ENCODE measurements around the gene ELF1.
"Not testable (repeated sequence)": the region's sequence is repeated elsewhere in the genome, so short reads cannot be mapped to it uniquely, and the experiment has no call there.

Gene ELF1

GRCh38 chr13:41019011-41019487 lies at the start of gene ELF1:
ELF1 (minus strand) TSS chr13:41019316; CDS start chr13:40982054, 37,262 bp downstream.
- DNase-seq = peak; percentile 51

DNA sequence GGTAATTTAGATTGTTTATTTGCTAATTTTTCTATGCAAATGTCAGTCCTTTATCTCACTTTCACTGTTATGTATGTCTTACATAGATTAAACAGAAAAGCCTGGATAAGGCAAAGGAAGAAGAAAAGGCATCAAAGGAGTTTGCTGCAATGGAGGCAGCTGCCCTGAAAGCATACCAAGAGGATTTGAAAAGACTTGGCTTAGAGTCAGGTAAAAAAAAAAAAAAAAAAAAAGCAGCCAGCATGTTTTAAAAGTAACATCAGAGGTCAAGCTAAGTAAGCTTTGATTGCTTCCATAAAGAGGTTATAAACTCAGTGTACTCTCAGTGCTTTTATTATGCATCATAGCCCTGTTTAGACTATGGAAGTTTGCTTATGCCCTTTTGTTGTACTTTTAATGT lies 46.0 kb upstream of the ELF1 start:
- no peak for DNase-seq

GRCh38 chr13:41064493-41064892 lies 45.4 kb upstream of the ELF1 start:
- no peak for DNase-seq

- DNase-seq = no peak
Observed at GRCh38 chr13:41061914-41062837, 43.1 kb upstream of the ELF1 start.

- DNase-seq = peak; percentile 83
Observed at GRCh38 chr13:41061075-41061913, 42.2 kb upstream of the ELF1 start, which contains the start of gene WBP4. WBP4 (plus strand) TSS chr13:41061509; CDS start chr13:41061674, 165 bp downstream.

DNA sequence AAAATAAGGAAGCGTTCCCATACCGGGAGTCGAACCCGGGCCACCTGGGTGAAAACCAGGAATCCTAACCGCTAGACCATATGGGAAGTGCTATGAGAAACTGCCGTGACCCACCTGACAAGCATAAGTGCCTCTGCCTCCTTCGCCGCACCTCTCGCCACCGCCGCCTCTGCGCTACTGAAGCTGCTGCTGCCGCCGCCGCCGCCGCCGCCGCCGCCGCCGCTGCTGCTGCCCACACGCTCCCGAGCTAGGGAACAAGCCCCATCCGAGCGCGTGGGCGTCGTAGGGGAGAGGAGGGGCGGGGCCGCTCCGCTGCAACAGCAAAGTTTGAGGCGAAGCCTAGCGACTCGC lies 41.6 kb upstream of the ELF1 start:
- DNase-seq = peak; percentile 42

DNA sequence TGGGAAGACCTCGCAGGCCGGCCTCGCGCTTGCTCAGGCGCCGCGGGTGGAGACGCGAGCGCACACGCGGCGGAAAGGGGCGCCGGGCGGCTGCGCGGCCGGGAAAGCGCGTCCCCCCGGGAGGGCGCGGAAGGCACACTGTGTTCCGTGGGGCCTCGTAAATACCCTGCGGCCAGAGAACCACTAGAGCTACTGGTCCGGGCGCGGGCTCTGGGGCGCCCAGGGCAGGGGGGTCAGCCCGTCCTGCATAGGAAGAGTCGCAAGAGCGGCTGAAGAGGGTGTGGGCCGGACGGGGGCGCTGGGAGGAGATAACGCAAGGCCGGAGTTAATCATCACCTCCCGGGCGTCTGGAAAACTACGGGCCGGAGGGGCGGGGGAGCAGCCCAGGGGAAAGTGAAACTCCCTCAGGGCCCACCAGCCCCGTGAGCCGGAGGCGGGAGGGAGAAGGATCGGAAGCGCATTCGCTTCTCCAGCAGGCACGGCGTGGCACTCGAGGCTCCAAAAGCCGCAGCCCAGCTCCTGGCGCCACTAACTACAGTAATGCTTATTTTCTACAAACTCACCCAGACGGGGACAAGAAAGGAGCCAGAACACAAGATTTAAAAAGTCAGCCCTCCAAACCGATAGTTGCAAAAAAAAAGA lies 41.1 kb upstream of the ELF1 start:
- DNase-seq = peak; percentile 67

GRCh38 chr13:41059456-41060081 lies 40.5 kb upstream of the ELF1 start:
- DNase-seq = no peak

GRCh38 chr13:41058295-41059070 lies 39.4 kb upstream of the ELF1 start:
- no peak for DNase-seq

GRCh38 chr13:41056826-41057711 lies 38.0 kb upstream of the ELF1 start:
- no peak for DNase-seq

DNA sequence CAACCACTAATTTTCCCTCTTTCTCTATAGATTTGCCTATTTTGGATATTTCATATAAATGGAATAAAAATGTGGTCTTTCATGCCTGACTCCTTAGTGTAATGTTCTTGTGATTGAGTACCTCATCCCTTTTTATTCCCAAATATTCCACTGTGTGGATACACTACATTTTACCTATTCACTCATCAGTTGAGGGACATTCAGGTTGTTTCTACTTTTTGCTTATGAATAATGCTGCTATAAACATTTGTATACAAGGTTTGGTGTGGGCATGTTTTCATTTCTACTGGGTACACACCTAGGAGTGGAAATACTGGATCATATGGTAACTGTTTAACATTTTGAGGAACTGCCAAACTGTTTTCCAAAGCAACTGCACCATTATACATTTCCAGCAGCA lies 37.1 kb upstream of the ELF1 start:
- DNase-seq = no peak

DNA sequence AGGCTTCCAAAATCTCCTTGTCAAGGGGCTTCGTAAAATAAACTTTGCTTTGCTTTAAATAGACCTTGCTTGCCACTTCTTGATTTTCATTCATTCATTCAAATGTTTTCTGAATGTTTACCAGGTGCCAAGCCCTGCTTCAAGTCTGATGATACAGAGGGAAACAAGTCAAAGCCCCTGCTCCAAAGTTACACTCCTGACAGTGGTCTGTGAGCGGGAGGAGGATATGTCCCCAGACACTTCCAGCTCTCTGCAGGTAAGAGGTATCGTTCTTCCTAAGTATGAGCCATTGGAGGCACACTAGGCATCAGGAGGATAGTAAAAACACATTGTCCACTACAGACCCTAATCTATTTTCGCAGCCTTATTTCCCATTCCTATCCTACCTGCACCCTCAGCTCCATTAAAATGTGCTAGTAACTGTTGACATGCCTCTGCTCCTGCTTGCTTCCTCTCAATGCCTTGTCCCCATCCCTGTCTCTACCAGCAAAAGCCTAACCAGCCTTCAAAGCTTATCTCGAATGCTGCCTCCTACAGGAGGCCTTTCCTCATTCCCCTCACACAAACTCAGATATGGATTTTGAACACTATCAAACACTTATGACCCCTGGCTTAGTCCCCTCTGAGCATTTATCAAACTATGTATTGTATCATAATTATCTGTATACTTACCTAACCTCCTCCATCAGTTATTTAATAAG lies 36.0 kb upstream of the ELF1 start:
- no peak for DNase-seq

DNA sequence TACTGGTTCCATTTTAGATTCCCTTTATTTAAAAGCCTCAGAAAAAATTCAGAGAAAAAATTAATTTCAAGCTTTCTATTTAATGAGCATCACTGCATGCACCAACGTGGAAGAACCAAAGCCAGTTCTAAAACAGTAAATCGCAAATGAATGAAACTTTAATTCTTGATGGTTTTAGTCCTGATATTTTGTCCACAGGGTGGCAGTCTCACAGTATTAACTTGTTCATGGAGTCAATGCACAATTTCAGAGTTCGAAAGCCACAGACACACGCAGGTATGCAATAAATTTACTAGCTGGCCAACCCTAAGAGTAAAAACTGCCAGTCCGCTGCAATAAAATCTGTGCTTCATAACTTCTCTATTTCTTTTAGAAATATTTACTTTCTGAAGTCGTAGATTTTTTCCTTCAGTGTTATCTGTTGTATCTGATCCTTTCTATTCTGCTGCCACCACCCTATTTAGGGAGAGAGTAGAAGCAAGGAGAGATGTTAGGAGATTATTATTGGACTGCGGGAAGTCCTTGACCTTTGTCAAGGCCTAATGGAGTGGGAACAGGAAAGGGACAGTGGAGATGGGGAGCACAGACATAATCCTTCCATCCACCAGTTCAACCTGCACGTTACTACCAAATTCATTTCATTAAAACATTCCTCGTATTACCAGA lies 35.2 kb upstream of the ELF1 start:
- no peak for DNase-seq

GRCh38 chr13:41053384-41053826 lies 34.3 kb upstream of the ELF1 start:
- no peak for DNase-seq

GRCh38 chr13:41052441-41052840 lies 33.3 kb upstream of the ELF1 start:
- DNase-seq = no peak

- no peak for DNase-seq
Observed at GRCh38 chr13:41049480-41050440, 30.6 kb upstream of the ELF1 start.

- no peak for DNase-seq
Observed at GRCh38 chr13:41048640-41049039, 29.5 kb upstream of the ELF1 start.

GRCh38 chr13:41042419-41042818 lies 23.3 kb upstream of the ELF1 start:
- not testable (repeated sequence) for DNase-seq

Measured in SHP77 treated with DMSO at 0.1 percent for 48 hours (cell line).